Measurements from ENCODE around the gene ZNF391.

GRCh38 chr6:27439371-27439770, 50.8 kb downstream of the ZNF391 start:
- TF ChIP-seq POLR2A (IDR thresholded peaks at IDR 0.05): no peak
- TF ChIP-seq CTCF (IDR thresholded peaks at IDR 0.05 in 4 of 5, conservative IDR thresholded peaks at IDR 0.05 in 1 of 5): no peak

Data from gastrocnemius medialis (tissue), 4 donors.